Activated CD4-positive, alpha-beta T cell treated with anti-CD3 and anti-CD28 coated beads, Interleukin-2, amount 10 ng/mL, durations not matched to agents 24 days and 14 days (primary cell): Measurements from ENCODE around the gene TRIM47. TPM values are rescaled to one million over a fixed set of nuclear protein-coding genes. Genes with fewer than 3 reads are reported as not detected.
A peak's percentile ranks its signal among the peaks of the same experiment; 100 is the strongest.
"Not testable (repeated sequence)": the region's sequence is repeated elsewhere in the genome, so short reads cannot be mapped to it uniquely, and the experiment has no call there.

Experiments used
- DNase-seq: peaks from one replicate; pipeline ENCODE4 v3.0.0; 2022
- H3K27ac Mint-ChIP-seq: one replicate; pipeline ENCODE4 v1.8.0; 2022; ENCODE audit warnings: mild to moderate bottlenecking, mixed read lengths
- H3K27me3 Mint-ChIP-seq: one replicate; pipeline ENCODE4 v1.8.0; 2022; ENCODE audit warnings: mixed read lengths
- H3K36me3 Mint-ChIP-seq: one replicate; pipeline ENCODE4 v1.8.0; 2022; ENCODE audit warnings: low read depth, mild to moderate bottlenecking, mixed read lengths
- H3K4me1 Mint-ChIP-seq: one replicate; pipeline ENCODE4 v1.8.0; 2021; ENCODE audit warnings: mixed read lengths
- H3K4me3 Mint-ChIP-seq: one replicate; pipeline ENCODE4 v1.8.0; 2022; ENCODE audit warnings: mild to moderate bottlenecking, moderate library complexity, mixed read lengths
- H3K9me3 Mint-ChIP-seq: one replicate; pipeline ENCODE4 v1.8.0; 2021; ENCODE audit warnings: mixed read lengths
- intact Hi-C: fragments of 100-400 bp; cut with micrococcal nuclease; formaldehyde crosslinking; loops from one replicate; pipeline ENCODE4 v1.15.1; 2023
- total RNA-seq: library from RNA; stranded (reverse); gene quantifications from 2 replicates; pipeline ENCODE4 v1.2.3, GENCODE V29; 2022

TRIM47 gene
- total RNA-seq, 1 donor from 2014 or later, result 25.2 TPM

DNA sequence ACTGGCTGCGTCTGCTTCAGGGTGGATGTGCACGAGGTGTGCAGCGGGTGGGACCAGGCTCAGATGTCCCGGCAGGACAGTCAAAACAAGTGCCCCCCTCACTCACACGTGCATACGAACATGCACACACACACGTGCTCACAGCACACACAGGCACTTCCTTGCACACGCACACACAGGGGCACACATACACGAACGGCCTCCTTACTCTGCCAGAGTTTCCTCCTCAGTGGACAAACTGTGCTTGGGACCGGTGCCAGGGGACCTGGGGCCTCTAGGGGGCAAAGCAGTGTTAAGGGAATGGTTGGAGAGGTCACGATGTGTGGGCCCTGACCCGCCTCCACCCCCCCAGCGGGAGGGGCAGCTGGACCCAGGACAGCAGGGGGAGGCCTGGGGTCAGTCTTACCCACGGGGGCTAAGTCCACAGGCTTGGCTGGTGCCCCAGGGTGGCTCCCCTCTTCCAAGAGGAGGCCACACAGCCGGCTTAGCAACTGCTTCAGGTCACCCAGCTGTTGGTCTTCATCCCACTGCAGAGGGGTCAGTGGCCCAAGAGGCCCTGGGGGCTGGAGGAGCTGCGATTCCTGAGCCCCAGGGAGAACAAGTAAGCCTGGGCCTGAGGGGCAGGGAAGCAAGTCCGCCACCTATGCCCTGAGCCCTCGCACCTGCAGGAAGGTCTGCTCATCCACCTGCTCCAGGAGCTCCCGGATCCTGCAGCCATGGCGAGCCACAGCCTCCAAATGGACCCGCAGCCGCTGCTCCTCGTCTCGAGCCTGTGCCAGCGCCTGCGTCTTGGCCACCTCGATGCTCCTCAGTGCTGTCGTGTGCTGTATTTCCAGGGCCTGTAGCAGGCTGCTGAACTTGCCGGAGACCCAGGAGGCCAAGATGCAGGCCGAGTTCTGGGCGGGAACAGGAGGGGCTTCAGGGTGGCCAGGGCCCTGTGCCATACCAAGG lies 13.5 kb upstream of the TRIM47 start:
- Mint-ChIP-seq H3K27ac (no peak overlapping the region), H3K36me3 (peaks cover 24% of the 10 kb centered on the region), H3K4me3 (no peak overlapping the region), H3K4me1 (peaks cover 22% of the 10 kb centered on the region), H3K9me3 (no peaks in the 10 kb centered on the region), H3K27me3 (no peaks in the 10 kb centered on the region)
- intact Hi-C loops, result no loop called here
- no peak for DNase-seq

DNA sequence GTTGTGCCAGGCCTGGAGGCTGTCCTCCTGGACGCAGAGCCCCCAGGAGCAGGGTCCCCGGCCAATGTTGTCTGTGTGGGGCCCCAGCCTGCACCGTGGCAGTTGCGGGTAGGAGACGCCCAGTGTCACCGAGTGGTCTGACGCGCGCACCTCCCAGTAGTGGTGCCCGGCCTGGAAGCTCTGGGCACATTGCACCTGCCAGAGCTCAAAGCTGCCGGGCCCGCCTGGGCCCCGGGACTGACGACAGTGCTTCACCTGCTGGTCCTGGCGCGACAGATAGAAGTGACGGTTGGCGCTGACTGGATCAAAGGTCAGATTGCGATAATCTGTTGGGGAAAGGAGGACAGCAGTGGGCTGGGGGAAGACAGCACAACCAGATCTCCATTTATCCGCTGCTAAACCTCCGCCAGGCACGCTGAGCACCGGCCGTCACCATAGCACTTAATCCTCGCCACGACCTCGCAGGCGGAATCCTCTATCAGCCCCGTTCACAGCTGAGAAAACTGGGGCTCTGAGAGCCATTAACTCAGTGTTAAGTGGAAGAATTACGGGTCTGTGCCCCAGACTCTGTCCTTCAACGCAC lies 12.7 kb upstream of the TRIM47 start:
- no peak overlapping the region for H3K27ac Mint-ChIP-seq
- DNase-seq, result no peak
- peaks cover 27% of the 10 kb centered on the region for H3K36me3 Mint-ChIP-seq
- no peak overlapping the region for H3K4me3 Mint-ChIP-seq
- peaks cover 22% of the 10 kb centered on the region for H3K4me1 Mint-ChIP-seq
- no peaks in the 10 kb centered on the region for H3K27me3 Mint-ChIP-seq
- H3K9me3 Mint-ChIP-seq, result no peaks in the 10 kb centered on the region
- intact Hi-C loops, result no loop called here

DNA sequence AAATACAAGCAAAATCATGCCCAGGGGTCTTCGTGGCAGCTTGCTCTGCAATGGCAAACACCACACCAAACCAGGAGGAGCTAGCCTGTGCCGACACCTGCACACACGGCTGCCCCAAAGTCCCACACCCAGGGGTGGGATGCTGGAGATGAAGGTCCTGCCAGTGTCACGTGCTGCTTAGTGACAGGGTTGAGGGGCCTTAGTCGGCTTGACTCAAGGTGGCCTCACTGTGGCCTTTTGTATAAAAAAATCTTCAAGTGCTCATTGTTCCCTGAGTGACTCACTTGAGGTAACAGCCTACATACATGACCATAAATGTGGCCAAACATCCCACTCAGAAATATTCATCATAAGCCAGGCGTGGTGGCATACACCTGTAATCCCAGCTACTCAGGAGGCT lies 11.1 kb upstream of the TRIM47 start:
- Mint-ChIP-seq H3K9me3 (no peaks in the 10 kb centered on the region), H3K27me3 (peaks cover under 1% of the 10 kb centered on the region), H3K27ac (peak overlapping the region; percentile 34), H3K4me1 (peaks cover 13% of the 10 kb centered on the region), H3K36me3 (peaks cover 19% of the 10 kb centered on the region), H3K4me3 (no peak overlapping the region)
- no peak for DNase-seq
- intact Hi-C loops, result no loop called here

DNA sequence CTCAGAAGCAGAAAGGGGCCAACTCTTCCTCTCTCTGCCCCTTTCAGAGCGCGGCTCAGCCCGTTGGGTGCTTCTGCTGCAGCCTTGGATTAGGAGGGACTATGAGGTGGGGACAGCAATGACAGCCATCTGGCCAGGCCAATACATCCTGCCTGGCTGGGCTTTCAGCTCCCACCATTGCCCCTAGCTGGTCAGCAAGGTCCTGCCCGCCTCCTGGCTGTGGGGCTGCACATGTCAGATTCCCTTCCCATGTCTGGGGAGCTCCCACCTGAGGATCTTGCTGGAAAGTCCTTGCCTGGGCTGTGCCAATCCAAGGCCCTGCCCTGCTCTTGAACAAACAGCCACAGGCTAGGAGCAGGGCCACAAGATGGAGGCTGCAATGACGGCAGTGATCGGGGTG lies 10.1 kb upstream of the TRIM47 start:
- intact Hi-C loops, result no loop called here
- peaks cover 6% of the 10 kb centered on the region for H3K4me1 Mint-ChIP-seq
- no peak overlapping the region for H3K27ac Mint-ChIP-seq
- no peaks in the 10 kb centered on the region for H3K9me3 Mint-ChIP-seq
- DNase-seq, result no peak
- H3K36me3 Mint-ChIP-seq, result peaks cover 13% of the 10 kb centered on the region
- H3K27me3 Mint-ChIP-seq, result peaks cover 2% of the 10 kb centered on the region
- no peak overlapping the region for H3K4me3 Mint-ChIP-seq

- H3K27ac Mint-ChIP-seq, H3K4me3 Mint-ChIP-seq, DNase-seq, H3K27me3 Mint-ChIP-seq, H3K9me3 Mint-ChIP-seq, intact Hi-C loops: not testable (repeated sequence)
- peaks cover 12% of the 10 kb centered on the region for H3K4me1 Mint-ChIP-seq
- peaks cover 12% of the 10 kb centered on the region for H3K36me3 Mint-ChIP-seq
These were observed 7.5 kb upstream of the TRIM47 start for GRCh38 chr17:75885860-75886259.

DNA sequence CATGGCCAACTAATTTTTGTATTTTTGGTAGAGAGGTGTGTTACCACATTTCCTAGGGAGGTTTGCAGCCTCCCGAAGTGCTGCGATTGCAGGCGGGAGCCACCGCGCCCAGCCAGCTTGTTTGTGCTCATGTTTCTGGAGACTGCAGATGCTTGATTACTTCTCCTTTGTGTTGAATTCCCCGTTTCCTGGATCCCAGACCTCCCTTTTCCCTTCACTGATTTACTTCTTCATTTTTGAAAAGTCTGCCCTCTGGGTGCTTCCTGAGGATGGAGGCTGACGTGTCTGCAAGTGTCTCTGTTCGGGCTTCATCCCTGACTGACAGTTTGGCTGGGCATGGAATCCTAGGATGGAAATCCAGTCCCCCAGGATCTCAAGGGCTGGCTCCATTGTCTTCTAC lies 7.0 kb upstream of the TRIM47 start:
- no peak for DNase-seq
- Mint-ChIP-seq H3K9me3 (no peaks in the 10 kb centered on the region), H3K4me1 (peaks cover 12% of the 10 kb centered on the region), H3K27me3 (peaks cover 11% of the 10 kb centered on the region), H3K36me3 (peaks cover 10% of the 10 kb centered on the region), H3K27ac (no peak overlapping the region), H3K4me3 (no peak overlapping the region)
- intact Hi-C loops, result no loop called here

DNA sequence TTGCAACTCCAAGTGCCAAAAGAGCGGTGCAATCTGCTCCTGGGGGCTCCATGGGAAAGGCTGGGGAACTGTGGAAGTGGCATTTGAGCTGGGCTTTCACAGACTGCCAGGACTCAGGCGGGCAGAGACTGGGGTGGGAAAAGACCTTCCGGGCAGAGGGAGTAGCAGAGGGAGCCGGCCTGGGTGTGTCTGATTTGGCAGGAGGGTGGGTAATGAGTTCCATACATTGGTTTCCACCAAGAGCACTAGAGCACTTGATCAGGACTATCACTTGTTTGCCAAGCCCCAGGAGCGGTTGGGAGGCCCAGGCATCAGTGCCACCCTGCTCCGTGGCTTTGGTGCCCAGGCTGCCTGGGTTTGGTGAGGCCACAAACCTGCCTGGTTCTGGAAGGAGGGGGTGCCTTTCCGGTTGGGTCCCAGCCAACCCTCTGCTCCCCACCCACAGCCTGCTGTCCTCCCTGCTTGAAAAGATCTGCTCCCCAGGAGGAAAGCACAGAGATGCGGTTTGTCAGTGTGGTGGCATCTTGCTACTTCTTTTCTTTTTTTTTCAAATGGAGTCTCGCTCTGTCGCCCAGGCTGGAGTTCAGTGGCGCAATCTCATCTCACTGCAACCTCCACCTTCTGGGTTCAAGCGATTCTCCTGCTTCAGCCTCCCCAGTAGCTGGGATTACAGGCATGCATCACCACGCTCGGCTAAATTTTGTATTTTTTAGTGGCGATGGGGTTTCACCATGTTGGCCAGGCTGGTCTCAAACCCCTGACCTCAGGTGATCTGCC lies 3.5 kb upstream of the TRIM47 start:
- no peak overlapping the region for H3K27ac Mint-ChIP-seq
- no peaks in the 10 kb centered on the region for H3K9me3 Mint-ChIP-seq
- DNase-seq, result no peak
- peaks cover 16% of the 10 kb centered on the region for H3K27me3 Mint-ChIP-seq
- intact Hi-C loops, result no loop called here
- no peak overlapping the region for H3K4me3 Mint-ChIP-seq
- H3K36me3 Mint-ChIP-seq, result peaks cover 3% of the 10 kb centered on the region
- H3K4me1 Mint-ChIP-seq, result peaks cover 18% of the 10 kb centered on the region

GRCh38 chr17:75880266-75880665 lies 1.9 kb upstream of the TRIM47 start:
- H3K27ac Mint-ChIP-seq, result no peak overlapping the region
- intact Hi-C loops, result no loop called here

DNA sequence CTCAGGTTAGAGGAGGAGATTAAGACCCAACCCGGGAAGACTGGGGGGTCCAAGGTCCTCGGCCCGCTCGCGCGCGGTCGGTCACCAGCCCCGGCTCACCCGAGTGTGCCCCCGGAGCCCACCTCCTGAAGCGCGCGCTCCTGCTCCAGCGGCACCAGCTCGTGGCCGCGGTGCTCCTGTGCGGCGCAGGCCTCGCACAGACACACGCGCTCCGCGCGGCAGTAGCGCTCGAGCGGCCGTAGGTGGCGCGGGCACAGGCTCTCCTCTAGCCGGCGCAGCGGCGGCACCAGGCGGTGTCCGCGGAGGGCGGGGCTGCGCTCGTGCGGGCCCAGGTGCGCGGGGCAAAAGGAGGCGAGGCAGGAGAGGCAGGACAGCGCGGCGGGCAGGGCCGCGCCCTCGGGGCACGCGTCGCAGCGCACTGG lies 618 bp downstream of the TRIM47 start:
- intact Hi-C loops, result loop anchor here (1.0 to 2.0 kb wide), 2 partner anchors 13 to 19 kb away; partner anchors contain the start of gene TRIM65
- peak overlapping the region; percentile 96 for H3K27ac Mint-ChIP-seq
- H3K27me3 Mint-ChIP-seq, result peaks cover 14% of the 10 kb centered on the region
- peak overlapping the region; percentile 90 for H3K4me3 Mint-ChIP-seq
- H3K36me3 Mint-ChIP-seq, result no peaks in the 10 kb centered on the region
- H3K9me3 Mint-ChIP-seq, result no peaks in the 10 kb centered on the region
- H3K4me1 Mint-ChIP-seq, result peaks cover 35% of the 10 kb centered on the region
- DNase-seq, result peak; percentile 94

More at GRCh38 chr17:75880266-75880665, 1.9 kb upstream of the TRIM47 start:
- Mint-ChIP-seq H3K27me3 (peaks cover 16% of the 10 kb centered on the region), H3K4me1 (peaks cover 28% of the 10 kb centered on the region), H3K9me3 (no peaks in the 10 kb centered on the region), H3K36me3 (no peaks in the 10 kb centered on the region), H3K4me3 (peak overlapping the region; percentile 48)
- no peak for DNase-seq

GRCh38 chr17:75876938-75877751 lies 1.2 kb downstream of the TRIM47 start:
- Mint-ChIP-seq H3K27ac (peak overlapping the region; percentile 96), H3K4me1 (peaks cover 42% of the 10 kb centered on the region), H3K27me3 (peaks cover 10% of the 10 kb centered on the region), H3K9me3 (no peaks in the 10 kb centered on the region), H3K4me3 (peak overlapping the region; percentile 90), H3K36me3 (no peaks in the 10 kb centered on the region)
- intact Hi-C loops, result loop anchor here (1.0 to 2.0 kb wide), 3 partner anchors 13 to 22 kb away; partner anchors contain the start of genes TRIM65 and WBP2
- DNase-seq, result peak; percentile 82

GRCh38 chr17:75876190-75876937 lies 2.0 kb downstream of the TRIM47 start:
- H3K4me3 Mint-ChIP-seq, result peak overlapping the region; percentile 90
- no peaks in the 10 kb centered on the region for H3K9me3 Mint-ChIP-seq
- peak overlapping the region; percentile 96 for H3K27ac Mint-ChIP-seq
- peaks cover 6% of the 10 kb centered on the region for H3K27me3 Mint-ChIP-seq
- H3K36me3 Mint-ChIP-seq, result no peaks in the 10 kb centered on the region
- intact Hi-C loops, result loop anchor here (1.0 to 2.0 kb wide), 2 partner anchors 20 to 21 kb away; partner anchors contain the start of genes TRIM65 and WBP2
- DNase-seq, result peak; percentile 91
- H3K4me1 Mint-ChIP-seq, result peaks cover 35% of the 10 kb centered on the region

DNA sequence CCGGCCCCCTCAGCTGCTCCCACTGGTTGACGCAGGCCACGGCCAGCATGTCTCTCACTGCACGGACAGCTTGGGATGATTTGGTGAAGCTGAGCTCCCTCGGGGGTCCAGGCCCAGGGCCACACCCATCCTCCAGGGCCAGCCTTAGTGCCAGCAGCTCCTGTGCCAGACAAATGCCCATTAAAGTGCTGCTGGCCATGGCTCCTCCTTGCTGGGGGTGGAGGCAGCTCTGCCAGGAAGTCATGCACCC lies 2.5 kb downstream of the TRIM47 start:
- H3K36me3 Mint-ChIP-seq, result no peaks in the 10 kb centered on the region
- H3K27me3 Mint-ChIP-seq, result peaks cover 6% of the 10 kb centered on the region
- intact Hi-C loops, result loop anchor here (1.0 to 2.0 kb wide), 2 partner anchors 21 kb away; partner anchors contain the start of genes TRIM65 and WBP2
- H3K9me3 Mint-ChIP-seq, result no peaks in the 10 kb centered on the region
- peak overlapping the region; percentile 96 for H3K27ac Mint-ChIP-seq
- H3K4me1 Mint-ChIP-seq, result peaks cover 35% of the 10 kb centered on the region
- H3K4me3 Mint-ChIP-seq, result peak overlapping the region; percentile 90
- no peak for DNase-seq
